K562 (cell line): ENCODE results near the gene SHISAL2B. TPM values are rescaled to one million over a fixed set of nuclear protein-coding genes. Genes with fewer than 3 reads are reported as not detected.

Experiments used
- polyA plus RNA-seq, 8 experiments: library from polyadenylated mRNA; depleted of rRNA in 4 of 8; stranded (reverse) in 5 of 8; unstranded in 3 of 8; fragments of >200 nt; fragmentation: Nextera tagmentation in 2 of 8; fragmentation: Illumina TruSeq in 1 of 8; extraction: Ambion mirVana in 2 of 8; extraction: Trizol in 1 of 8; gene quantifications; 2 replicates each; pipeline versions ENCODE4 v1.2.1 to v1.2.3, GENCODE V29; 2011 to 2014; ENCODE audit warnings: inconsistent platforms in 1 of 8, missing spikeins in 1 of 8
- total RNA-seq, 7 experiments: library from RNA; depleted of rRNA in 6 of 7; stranded (reverse); fragments of >200 nt in 6 of 7; fragmentation: Illumina TruSeq in 2 of 7; extraction: Trizol in 2 of 7; gene quantifications; 2 replicates each; pipeline versions ENCODE4 v1.2.1 to v1.2.3, GENCODE V29; 2011 to 2021; ENCODE audit warnings: low replicate concordance in 1 of 7
- TF ChIP-seq, protein P1 (sequence below), 2 experiments: fragments of 450-650 bp in 1 of 2; sonication (generic) in 1 of 2; formaldehyde crosslinking in 1 of 2; IDR thresholded peaks; 2 replicates each; pipeline versions ENCODE4 v1.7.1 to v1.9.0; 2016 to 2022; ENCODE audit warnings: inconsistent platforms in 1 of 2, mild to moderate bottlenecking in 1 of 2, missing genetic modification reagents in 1 of 2

The SHISAL2B gene
- total and polyA plus RNA-seq, 9 of the 15 experiments (the other 6 are each of a cell fraction or from before 2014, with no cell fraction given) = not detected

DNA sequence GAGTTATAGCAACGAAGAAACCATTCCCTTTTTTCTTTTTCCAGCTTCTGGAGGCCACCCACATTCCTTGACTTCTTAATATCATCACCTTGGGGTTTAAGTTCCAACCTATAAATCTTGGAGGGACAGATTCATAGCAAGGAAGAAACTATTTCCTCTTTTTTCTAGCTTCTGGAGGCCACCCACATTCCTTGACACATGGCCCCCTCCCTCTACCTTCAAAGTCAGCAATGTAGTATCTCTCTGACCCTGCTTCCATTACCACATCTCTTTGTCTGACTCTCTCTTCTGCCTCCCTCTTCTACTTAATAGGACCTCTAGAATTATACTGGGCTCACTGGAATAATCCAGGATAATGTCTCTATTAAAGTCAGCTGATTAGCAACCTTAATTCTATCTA, 34.7 kb upstream of the SHISAL2B start (continued):
- TF ChIP-seq, protein P1, sequence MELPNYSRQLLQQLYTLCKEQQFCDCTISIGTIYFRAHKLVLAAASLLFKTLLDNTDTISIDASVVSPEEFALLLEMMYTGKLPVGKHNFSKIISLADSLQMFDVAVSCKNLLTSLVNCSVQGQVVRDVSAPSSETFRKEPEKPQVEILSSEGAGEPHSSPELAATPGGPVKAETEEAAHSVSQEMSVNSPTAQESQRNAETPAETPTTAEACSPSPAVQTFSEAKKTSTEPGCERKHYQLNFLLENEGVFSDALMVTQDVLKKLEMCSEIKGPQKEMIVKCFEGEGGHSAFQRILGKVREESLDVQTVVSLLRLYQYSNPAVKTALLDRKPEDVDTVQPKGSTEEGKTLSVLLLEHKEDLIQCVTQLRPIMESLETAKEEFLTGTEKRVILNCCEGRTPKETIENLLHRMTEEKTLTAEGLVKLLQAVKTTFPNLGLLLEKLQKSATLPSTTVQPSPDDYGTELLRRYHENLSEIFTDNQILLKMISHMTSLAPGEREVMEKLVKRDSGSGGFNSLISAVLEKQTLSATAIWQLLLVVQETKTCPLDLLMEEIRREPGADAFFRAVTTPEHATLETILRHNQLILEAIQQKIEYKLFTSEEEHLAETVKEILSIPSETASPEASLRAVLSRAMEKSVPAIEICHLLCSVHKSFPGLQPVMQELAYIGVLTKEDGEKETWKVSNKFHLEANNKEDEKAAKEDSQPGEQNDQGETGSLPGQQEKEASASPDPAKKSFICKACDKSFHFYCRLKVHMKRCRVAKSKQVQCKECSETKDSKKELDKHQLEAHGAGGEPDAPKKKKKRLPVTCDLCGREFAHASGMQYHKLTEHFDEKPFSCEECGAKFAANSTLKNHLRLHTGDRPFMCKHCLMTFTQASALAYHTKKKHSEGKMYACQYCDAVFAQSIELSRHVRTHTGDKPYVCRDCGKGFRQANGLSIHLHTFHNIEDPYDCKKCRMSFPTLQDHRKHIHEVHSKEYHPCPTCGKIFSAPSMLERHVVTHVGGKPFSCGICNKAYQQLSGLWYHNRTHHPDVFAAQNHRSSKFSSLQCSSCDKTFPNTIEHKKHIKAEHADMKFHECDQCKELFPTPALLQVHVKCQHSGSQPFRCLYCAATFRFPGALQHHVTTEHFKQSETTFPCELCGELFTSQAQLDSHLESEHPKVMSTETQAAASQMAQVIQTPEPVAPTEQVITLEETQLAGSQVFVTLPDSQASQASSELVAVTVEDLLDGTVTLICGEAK (IDR thresholded peaks at IDR 0.05) = no peak
- TF ChIP-seq, protein P1 (CRISPR knock-in tag; IDR thresholded peaks at IDR 0.05) = no peak
- TF ChIP-seq, all 486 proteins: peak for 0
